Vagina (tissue), 2 donors: ENCODE measurements around the gene AJUBA.

Experiments
- CTCF ChIP-seq, 3 experiments: fragments of 450-650 bp in 2 of 3; fragments of 200-600 bp in 1 of 3; sonication (generic) in 1 of 3; IDR thresholded peaks; one replicate each; pipeline ENCODE4 v1.5.1; 2017 to 2019; ENCODE audit warnings: antibody characterized with exemption in 3 of 3, mild to moderate bottlenecking in 2 of 3, moderate library complexity in 2 of 3
- POLR2A ChIP-seq, 2 donors: fragments of 450-650 bp; IDR thresholded peaks; one replicate each; pipeline ENCODE4 v1.6.1; 2017; ENCODE audit warnings: antibody characterized with exemption in 2 of 2, mild to moderate bottlenecking in 2 of 2, moderate library complexity in 2 of 2
- POLR2AphosphoS5 ChIP-seq, 2 donors: sonication (generic); formaldehyde crosslinking; IDR thresholded peaks; one replicate each; pipeline ENCODE4 v1.9.0; 2017; ENCODE audit warnings: antibody characterized with exemption in 2 of 2, mild to moderate bottlenecking in 2 of 2, low read depth in 1 of 2; ENCODE audit not compliant: insufficient read depth in 1 of 2

GRCh38 chr14:23015618-23016017 lies 33.3 kb upstream of the AJUBA start:
- TF ChIP-seq CTCF (IDR thresholded peaks at IDR 0.05) (no peak), POLR2A (IDR thresholded peaks at IDR 0.05) (no peak), POLR2AphosphoS5 (IDR thresholded peaks at IDR 0.05; ENCODE audit: insufficient read depth in 1 of 2, low read depth in 1 of 2) (no peak)
